ENCODE measurements around the gene TMEM37.

The TMEM37 gene

DNA sequence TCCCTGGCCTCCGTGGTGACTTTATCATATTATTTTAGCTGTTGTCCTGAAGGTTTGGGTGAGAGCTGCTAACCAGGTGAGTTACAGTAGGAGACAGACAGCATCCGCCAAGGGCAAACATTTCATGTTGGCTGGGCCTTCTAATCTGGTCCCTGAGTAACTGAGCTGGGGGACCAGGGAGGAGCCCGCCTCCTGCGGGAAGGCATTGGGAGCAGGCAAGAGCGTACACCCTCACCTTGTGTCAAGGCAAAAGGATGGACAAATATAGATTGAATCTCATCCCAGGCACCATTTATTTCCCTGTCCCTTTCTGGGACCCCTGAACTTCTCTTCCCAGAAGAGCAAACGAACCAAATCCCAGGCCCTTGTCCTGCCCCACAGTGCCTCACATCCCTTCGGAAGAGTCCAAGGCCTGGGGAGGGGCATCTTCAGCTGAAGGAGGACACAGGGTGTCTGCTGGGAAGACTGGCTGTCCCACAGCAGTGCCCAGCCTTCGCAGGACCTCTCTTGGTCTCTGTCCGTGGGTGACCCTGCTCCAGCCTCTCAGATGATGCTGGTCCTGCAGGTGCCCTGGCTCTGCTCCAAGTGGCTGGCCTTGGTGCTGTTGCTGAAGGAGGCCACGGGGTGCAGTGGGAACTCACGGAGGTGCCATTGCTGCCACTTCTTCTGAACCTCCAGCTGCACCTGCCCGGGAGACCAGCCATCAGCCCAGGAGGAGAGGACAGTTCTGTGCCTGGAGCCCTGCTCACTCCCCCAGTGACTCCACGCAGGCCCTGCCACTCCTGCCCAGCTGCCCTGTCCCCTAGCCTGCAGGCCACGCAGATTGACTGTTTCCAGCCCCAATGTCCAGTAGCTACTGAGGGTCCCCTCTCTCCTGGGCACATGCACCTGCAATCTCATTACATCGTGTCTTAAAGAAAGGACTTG is 8.2 kb downstream of the TMEM37 start:
- TF ChIP-seq, protein P1, sequence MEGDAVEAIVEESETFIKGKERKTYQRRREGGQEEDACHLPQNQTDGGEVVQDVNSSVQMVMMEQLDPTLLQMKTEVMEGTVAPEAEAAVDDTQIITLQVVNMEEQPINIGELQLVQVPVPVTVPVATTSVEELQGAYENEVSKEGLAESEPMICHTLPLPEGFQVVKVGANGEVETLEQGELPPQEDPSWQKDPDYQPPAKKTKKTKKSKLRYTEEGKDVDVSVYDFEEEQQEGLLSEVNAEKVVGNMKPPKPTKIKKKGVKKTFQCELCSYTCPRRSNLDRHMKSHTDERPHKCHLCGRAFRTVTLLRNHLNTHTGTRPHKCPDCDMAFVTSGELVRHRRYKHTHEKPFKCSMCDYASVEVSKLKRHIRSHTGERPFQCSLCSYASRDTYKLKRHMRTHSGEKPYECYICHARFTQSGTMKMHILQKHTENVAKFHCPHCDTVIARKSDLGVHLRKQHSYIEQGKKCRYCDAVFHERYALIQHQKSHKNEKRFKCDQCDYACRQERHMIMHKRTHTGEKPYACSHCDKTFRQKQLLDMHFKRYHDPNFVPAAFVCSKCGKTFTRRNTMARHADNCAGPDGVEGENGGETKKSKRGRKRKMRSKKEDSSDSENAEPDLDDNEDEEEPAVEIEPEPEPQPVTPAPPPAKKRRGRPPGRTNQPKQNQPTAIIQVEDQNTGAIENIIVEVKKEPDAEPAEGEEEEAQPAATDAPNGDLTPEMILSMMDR (IDR thresholded peaks at IDR 0.05; ENCODE audit: low read length, missing control alignments), result no peak
- H3K4me3 ChIP-seq (replicated peaks; ENCODE audit: low read depth, low read length), result no peak overlapping the region
- no peak for DNase-seq (ENCODE audit: low read depth)

DNA sequence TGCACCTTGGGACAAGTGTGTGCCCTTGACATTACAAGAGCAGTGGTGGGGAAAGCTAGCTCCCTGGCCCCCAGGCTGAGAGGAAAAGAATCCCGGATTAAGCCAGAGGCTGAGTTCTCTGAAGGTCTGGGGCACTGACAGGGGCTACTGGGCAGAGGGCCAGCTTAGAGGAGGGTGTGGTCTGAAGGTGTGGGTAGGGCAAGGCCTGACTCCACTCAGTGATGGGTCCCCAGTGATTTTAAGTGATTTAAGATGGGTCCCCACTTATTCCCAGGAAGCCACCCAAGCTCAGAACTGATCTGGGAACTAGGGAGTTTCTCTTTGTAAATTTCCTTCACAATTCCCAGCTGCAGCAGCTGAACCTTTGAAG is 8.8 kb downstream of the TMEM37 start:
- no peak for DNase-seq (ENCODE audit: low read depth)
- TF ChIP-seq, protein P1 (IDR thresholded peaks at IDR 0.05; ENCODE audit: low read length, missing control alignments), result no peak
- no peak overlapping the region for H3K4me3 ChIP-seq (replicated peaks; ENCODE audit: low read depth, low read length)

DNA sequence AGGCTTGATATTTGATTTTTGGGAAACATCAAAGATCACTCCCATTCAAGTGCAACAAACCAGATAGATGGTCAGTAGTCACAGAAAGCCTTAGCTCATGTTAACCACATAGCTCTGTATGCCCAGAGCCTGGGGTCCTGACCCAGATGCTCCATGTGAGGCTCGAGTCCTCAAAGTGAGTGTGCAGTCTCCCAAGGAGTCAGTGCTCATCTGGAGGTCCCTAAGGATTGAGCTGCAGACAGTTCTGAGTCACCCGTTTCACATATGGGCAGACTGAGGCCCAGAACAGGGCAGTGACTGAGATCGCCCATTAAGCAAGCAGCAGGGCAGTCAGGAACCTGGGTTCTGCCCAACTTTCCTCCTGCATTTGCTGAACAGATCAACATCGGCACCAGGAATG is 9.2 kb downstream of the TMEM37 start:
- TF ChIP-seq, protein P1 (IDR thresholded peaks at IDR 0.05; ENCODE audit: low read length, missing control alignments), result no peak
- no peak overlapping the region for H3K4me3 ChIP-seq (replicated peaks; ENCODE audit: low read depth, low read length)
- no peak for DNase-seq (ENCODE audit: low read depth)

DNA sequence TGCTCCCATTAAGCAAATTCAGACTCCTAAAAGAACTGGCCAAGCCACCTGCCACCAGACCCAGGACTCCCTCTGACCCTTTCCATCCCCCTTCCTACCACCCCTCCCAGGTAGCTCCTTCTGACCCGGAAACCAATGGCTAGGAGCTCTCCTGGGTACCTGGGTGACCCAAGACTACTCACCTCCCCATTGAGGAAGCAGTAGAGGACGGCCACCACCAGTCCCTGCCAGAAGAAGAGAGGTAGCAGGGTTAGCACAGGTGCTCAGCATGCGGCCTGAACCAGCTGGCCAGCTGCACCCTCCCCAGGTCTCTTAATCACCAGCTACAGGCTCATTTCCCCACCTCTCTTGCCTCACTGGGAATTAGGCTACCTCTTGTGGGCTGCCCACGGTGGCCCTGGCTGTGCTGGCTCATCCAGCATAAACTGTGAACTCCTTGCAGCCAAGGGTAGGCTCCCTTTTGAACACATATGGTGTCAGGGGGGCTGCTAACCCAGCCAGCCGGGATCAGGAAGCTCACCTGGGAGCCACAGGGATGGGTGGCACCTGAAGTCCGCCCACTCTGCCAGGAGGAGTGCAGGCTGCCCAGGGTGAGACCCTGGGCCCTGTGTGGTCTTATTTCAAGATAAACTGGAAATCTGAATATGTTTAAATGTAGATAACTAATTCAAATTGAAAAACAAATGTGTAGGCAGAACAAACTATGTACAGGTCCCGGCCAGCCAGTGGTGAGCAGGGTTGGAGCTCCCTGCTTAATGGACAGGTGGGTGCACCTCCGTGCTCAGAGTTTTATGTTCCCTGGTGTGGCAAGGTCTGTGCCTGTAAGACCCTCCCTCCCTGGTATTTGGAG is 9.9 kb downstream of the TMEM37 start:
- H3K4me3 ChIP-seq (replicated peaks; ENCODE audit: low read depth, low read length), result no peak overlapping the region
- TF ChIP-seq, protein P1 (IDR thresholded peaks at IDR 0.05; ENCODE audit: low read length, missing control alignments), result no peak
- no peak for DNase-seq (ENCODE audit: low read depth)

DNA sequence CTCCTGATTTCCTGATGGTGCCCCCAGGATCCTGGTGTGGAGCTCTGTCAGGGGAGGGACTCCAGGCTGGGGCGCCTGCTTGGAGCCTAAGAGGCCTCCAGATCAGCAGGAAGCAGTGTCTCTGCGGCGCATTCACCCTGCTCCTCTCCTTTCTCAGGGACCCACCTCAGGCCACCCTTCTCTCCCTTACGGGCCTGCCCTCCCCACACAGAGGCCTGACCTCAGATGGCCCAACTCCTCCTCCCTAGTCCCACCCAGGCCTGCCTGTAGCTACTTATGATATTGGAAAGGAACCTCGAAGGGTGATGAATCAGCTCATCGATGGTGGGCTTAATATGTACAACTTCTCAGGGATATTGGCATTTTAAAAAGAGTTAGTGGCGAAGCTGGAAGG is 10.6 kb downstream of the TMEM37 start:
- no peak overlapping the region for H3K4me3 ChIP-seq (replicated peaks; ENCODE audit: low read depth, low read length)
- TF ChIP-seq, protein P1 (IDR thresholded peaks at IDR 0.05; ENCODE audit: low read length, missing control alignments), result no peak
- no peak for DNase-seq (ENCODE audit: low read depth)

DNA sequence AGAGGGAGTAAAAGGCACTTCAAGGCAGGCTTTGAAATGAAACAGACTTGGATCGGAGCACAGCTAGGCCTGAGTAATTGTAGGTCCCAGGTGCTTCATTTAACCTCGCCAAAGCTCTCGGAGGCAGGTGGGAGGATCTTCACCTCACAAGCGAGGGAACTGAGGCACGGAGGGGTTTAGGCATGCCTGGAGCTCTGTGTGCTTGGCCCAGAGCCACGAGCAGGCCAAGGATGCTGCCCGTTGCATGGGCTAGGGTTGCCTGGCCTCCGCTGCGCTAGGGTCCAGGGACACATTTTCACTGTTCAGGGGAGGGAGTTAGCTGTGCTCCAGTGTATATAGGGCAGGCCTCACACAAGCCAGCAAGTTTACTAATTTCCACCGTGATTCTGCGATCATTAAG is 11.2 kb downstream of the TMEM37 start:
- TF ChIP-seq, protein P1 (IDR thresholded peaks at IDR 0.05; ENCODE audit: low read length, missing control alignments), result no peak
- DNase-seq (ENCODE audit: low read depth), result no peak
- H3K4me3 ChIP-seq (replicated peaks; ENCODE audit: low read depth, low read length), result no peak overlapping the region
